NB4 (cell line): ENCODE data around the gene AK9.
"Not testable (repeated sequence)": the region's sequence is repeated elsewhere in the genome, so short reads cannot be mapped to it uniquely, and the experiment has no call there.

Experiments
- MAX ChIP-seq: IDR thresholded peaks from 2 replicates; pipeline ENCODE4 v1.6.1; 2011; ENCODE audit warnings: low read depth, low read length
- POLR2A ChIP-seq: IDR thresholded peaks from 2 replicates; pipeline ENCODE4 v1.6.1; 2011; ENCODE audit warnings: mild to moderate bottlenecking; ENCODE audit not compliant: insufficient read length; ENCODE audit errors: extremely low read depth
- TF ChIP-seq, protein P1 (sequence below): IDR thresholded peaks from one replicate; pipeline ENCODE4 v1.5.1; 2012; ENCODE audit warnings: low read depth, low read length

- TF ChIP-seq, protein P1, sequence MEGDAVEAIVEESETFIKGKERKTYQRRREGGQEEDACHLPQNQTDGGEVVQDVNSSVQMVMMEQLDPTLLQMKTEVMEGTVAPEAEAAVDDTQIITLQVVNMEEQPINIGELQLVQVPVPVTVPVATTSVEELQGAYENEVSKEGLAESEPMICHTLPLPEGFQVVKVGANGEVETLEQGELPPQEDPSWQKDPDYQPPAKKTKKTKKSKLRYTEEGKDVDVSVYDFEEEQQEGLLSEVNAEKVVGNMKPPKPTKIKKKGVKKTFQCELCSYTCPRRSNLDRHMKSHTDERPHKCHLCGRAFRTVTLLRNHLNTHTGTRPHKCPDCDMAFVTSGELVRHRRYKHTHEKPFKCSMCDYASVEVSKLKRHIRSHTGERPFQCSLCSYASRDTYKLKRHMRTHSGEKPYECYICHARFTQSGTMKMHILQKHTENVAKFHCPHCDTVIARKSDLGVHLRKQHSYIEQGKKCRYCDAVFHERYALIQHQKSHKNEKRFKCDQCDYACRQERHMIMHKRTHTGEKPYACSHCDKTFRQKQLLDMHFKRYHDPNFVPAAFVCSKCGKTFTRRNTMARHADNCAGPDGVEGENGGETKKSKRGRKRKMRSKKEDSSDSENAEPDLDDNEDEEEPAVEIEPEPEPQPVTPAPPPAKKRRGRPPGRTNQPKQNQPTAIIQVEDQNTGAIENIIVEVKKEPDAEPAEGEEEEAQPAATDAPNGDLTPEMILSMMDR = not testable (repeated sequence)
- TF ChIP-seq POLR2A, MAX: not testable (repeated sequence)
Measured at GRCh38 chr6:109461205-109461604, 229.8 kb downstream of the AK9 start.
